IMR-90 (cell line): ENCODE results near the gene KBTBD13.

ENCODE experiments used
- CEBPB ChIP-seq: IDR thresholded peaks from 2 replicates; pipeline ENCODE4 v1.6.1; 2012; ENCODE audit warnings: low read depth, low read length, improper control_type of control experiment
- CTCF ChIP-seq: conservative IDR thresholded peaks from 2 replicates; pipeline ENCODE4 v1.5.1; 2012; ENCODE audit warnings: mild to moderate bottlenecking, low read depth, low read length, improper control_type of control experiment
- MAZ ChIP-seq: IDR thresholded peaks from 2 replicates; pipeline ENCODE4 v1.6.1; 2012; ENCODE audit warnings: low read depth, mild to moderate bottlenecking, low read length, improper control_type of control experiment, moderate library complexity, borderline replicate concordance
- MXI1 ChIP-seq: IDR thresholded peaks from 2 replicates; pipeline ENCODE4 v1.6.1; 2012; ENCODE audit warnings: low read depth, mild to moderate bottlenecking, low read length, moderate library complexity, borderline replicate concordance
- POLR2A ChIP-seq: IDR thresholded peaks from 2 replicates; pipeline ENCODE4 v1.6.1; 2012; ENCODE audit warnings: mild to moderate bottlenecking, low read depth, low read length
- RAD21 ChIP-seq: IDR thresholded peaks from 2 replicates; pipeline ENCODE4 v1.6.1; 2012; ENCODE audit warnings: low read length, improper control_type of control experiment
- RCOR1 ChIP-seq: IDR thresholded peaks from 2 replicates; pipeline ENCODE4 v1.6.1; 2012; ENCODE audit warnings: mild to moderate bottlenecking, low read length, improper control_type of control experiment; ENCODE audit not compliant: insufficient replicate concordance
- SMC3 ChIP-seq: fragments of 150-350 bp; IDR thresholded peaks from 2 replicates; pipeline ENCODE4 v1.6.1; 2016; ENCODE audit warnings: low read depth, mild to moderate bottlenecking, antibody characterized with exemption, low read length, moderate library complexity
- USF2 ChIP-seq: fragments of 150-350 bp; IDR thresholded peaks from 2 replicates; pipeline ENCODE4 v1.6.1; 2017; ENCODE audit warnings: mild to moderate bottlenecking, antibody characterized with exemption, low read length, low read depth

- TF ChIP-seq POLR2A (no peak), SMC3 (no peak), MXI1 (no peak), CTCF (no peak), RAD21 (no peak), USF2 (no peak), MAZ (no peak), RCOR1 (no peak), CEBPB (no peak)
Measured at GRCh38 chr15:65042776-65043327, 33.7 kb upstream of the KBTBD13 start.
